Thyroid gland (tissue), 4 donors: Measurements from ENCODE around the gene ORC3.

Source experiments
- POLR2A ChIP-seq, 2 donors: fragments of 450-650 bp; IDR thresholded peaks; one replicate each; pipeline ENCODE4 v1.6.1; 2017; ENCODE audit warnings: antibody characterized with exemption in 2 of 2, mild to moderate bottlenecking in 2 of 2, moderate library complexity in 1 of 2
- TF ChIP-seq, protein P1 (sequence below), 6 experiments: fragments of 200-600 bp in 3 of 6; fragments of 450-650 bp in 3 of 6; sonication (generic) in 3 of 6; IDR thresholded peaks; one replicate each; pipeline ENCODE4 v1.5.1; 2016 to 2019; ENCODE audit warnings: antibody characterized with exemption in 6 of 6, mild to moderate bottlenecking in 2 of 6, inconsistent platforms in 1 of 6, moderate library complexity in 1 of 6

DNA sequence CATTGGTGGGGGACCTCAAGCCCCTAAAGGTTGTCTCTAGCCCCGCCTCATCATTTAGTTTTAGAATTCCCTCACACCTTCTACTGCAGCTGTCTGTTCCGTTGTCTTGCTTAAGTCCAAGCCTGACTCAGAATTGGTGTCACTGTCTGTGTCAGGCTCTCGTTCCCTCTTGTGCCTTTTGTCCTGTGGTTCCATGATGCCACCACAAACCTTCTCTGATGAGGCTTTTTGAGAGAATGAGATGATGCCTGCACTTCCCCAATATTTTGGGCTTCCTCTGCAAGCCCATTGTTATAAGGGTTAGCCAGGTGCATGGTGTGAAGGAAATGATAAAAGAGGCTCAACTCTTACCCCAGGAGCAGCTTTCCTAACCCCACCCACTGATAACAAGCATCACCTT lies 120.2 kb downstream of the ORC3 start:
- TF ChIP-seq, protein P1, sequence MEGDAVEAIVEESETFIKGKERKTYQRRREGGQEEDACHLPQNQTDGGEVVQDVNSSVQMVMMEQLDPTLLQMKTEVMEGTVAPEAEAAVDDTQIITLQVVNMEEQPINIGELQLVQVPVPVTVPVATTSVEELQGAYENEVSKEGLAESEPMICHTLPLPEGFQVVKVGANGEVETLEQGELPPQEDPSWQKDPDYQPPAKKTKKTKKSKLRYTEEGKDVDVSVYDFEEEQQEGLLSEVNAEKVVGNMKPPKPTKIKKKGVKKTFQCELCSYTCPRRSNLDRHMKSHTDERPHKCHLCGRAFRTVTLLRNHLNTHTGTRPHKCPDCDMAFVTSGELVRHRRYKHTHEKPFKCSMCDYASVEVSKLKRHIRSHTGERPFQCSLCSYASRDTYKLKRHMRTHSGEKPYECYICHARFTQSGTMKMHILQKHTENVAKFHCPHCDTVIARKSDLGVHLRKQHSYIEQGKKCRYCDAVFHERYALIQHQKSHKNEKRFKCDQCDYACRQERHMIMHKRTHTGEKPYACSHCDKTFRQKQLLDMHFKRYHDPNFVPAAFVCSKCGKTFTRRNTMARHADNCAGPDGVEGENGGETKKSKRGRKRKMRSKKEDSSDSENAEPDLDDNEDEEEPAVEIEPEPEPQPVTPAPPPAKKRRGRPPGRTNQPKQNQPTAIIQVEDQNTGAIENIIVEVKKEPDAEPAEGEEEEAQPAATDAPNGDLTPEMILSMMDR (IDR thresholded peaks at IDR 0.05): no peak
- no peak for TF ChIP-seq POLR2A (IDR thresholded peaks at IDR 0.05)
